ENCODE data around the gene KRTAP10-9.

DNA sequence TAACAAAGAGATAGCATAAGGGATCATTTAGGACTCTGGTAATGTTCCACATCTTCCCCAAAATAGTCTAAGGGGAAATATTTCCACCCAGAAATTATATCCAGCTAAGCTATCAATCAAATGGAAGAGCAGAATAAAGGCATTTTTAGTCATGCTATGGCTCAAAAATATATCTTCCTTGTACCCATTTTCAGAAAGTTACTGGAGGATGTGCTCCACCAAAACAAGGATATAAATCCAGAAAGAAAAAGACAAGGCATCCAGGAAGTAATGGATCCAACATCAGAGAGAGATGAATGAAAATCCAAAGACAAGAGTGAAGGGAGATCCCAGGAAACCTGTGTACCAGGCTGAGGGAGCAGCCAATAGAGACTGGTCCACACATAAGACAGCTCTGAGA is 17.7 kb upstream of the KRTAP10-9 start:
- TF ChIP-seq, protein P1, sequence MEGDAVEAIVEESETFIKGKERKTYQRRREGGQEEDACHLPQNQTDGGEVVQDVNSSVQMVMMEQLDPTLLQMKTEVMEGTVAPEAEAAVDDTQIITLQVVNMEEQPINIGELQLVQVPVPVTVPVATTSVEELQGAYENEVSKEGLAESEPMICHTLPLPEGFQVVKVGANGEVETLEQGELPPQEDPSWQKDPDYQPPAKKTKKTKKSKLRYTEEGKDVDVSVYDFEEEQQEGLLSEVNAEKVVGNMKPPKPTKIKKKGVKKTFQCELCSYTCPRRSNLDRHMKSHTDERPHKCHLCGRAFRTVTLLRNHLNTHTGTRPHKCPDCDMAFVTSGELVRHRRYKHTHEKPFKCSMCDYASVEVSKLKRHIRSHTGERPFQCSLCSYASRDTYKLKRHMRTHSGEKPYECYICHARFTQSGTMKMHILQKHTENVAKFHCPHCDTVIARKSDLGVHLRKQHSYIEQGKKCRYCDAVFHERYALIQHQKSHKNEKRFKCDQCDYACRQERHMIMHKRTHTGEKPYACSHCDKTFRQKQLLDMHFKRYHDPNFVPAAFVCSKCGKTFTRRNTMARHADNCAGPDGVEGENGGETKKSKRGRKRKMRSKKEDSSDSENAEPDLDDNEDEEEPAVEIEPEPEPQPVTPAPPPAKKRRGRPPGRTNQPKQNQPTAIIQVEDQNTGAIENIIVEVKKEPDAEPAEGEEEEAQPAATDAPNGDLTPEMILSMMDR (IDR thresholded peaks at IDR 0.05 in 8 of 11, conservative IDR thresholded peaks at IDR 0.05 in 3 of 11), result no peak
- no peak for TF ChIP-seq POLR2AphosphoS5 (IDR thresholded peaks at IDR 0.05)
